GM23338 (cell line): ENCODE results near the gene SKOR1. TPM values are rescaled to one million over a fixed set of nuclear protein-coding genes. Genes with fewer than 3 reads are reported as not detected.

ENCODE experiments used
- ATAC-seq: fragments of 200-7000 bp; cut with Tn5 transposase; 3 replicates; pipeline ENCODE4 v1.9.1; 2020
- DNase-seq: peaks from one replicate; pipeline ENCODE4 v3.0.0-alpha.2; 2015; ENCODE audit warnings: low spot score
- H2AFZ ChIP-seq: fragments of 200-600 bp; sonication (generic); 2 replicates; pipeline ENCODE4 v1.8.0; 2016; ENCODE audit warnings: antibody characterized with exemption, mild to moderate bottlenecking, moderate library complexity
- H3F3A ChIP-seq: fragments of 200-600 bp; sonication (generic); replicated peaks from 2 replicates; pipeline ENCODE4 v1.8.0; 2017; ENCODE audit warnings: antibody characterized with exemption, mixed run types, low read depth
- H3K27ac ChIP-seq: fragments of 200-600 bp; sonication (generic); 2 replicates; pipeline ENCODE4 v1.6.1; 2016; ENCODE audit warnings: low read depth
- H3K27me3 ChIP-seq: fragments of 200-600 bp; sonication (generic); 2 replicates; pipeline ENCODE4 v1.8.0; 2016; ENCODE audit warnings: mild to moderate bottlenecking, mixed run types, moderate library complexity; ENCODE audit not compliant: insufficient read depth
- H3K36me3 ChIP-seq: fragments of 200-600 bp; sonication (generic); 2 replicates; pipeline ENCODE4 v1.8.0; 2016; ENCODE audit warnings: mild to moderate bottlenecking; ENCODE audit not compliant: insufficient read depth
- H3K4me1 ChIP-seq: fragments of 200-600 bp; sonication (generic); 2 replicates; pipeline ENCODE4 v1.8.0; 2016; ENCODE audit warnings: mild to moderate bottlenecking, moderate library complexity; ENCODE audit not compliant: insufficient read depth
- H3K4me2 ChIP-seq: fragments of 200-600 bp; sonication (generic); 2 replicates; pipeline ENCODE4 v1.7.1; 2017; ENCODE audit warnings: mixed run types
- H3K4me3 ChIP-seq: fragments of 200-600 bp; sonication (generic); 2 replicates; pipeline ENCODE4 v1.6.1; 2016; ENCODE audit warnings: mixed run types
- H3K79me2 ChIP-seq: fragments of 200-600 bp; sonication (generic); replicated peaks from 2 replicates; pipeline ENCODE4 v1.8.0; 2017; ENCODE audit warnings: mild to moderate bottlenecking; ENCODE audit not compliant: insufficient read depth
- H3K9me2 ChIP-seq: fragments of 200-600 bp; sonication (generic); 2 replicates; pipeline ENCODE4 v1.8.0; 2017; ENCODE audit not compliant: insufficient read depth
- H4K20me1 ChIP-seq: fragments of 200-600 bp; sonication (generic); replicated peaks from 2 replicates; pipeline ENCODE4 v1.8.0; 2017; ENCODE audit warnings: mild to moderate bottlenecking; ENCODE audit not compliant: insufficient read depth
- H3K27ac Mint-ChIP-seq: 2 replicates; pipeline ENCODE4 v1.8.0; 2020; ENCODE audit warnings: inconsistent platforms, mild to moderate bottlenecking, moderate library complexity, mixed read lengths
- H3K27me3 Mint-ChIP-seq: 3 replicates; pipeline ENCODE4 v1.8.0; 2022; ENCODE audit warnings: low read depth, mild to moderate bottlenecking, moderate library complexity, mixed read lengths, inconsistent platforms; ENCODE audit not compliant: insufficient read depth, poor library complexity
- H3K36me3 Mint-ChIP-seq: 3 replicates; pipeline ENCODE4 v1.8.0; 2021; ENCODE audit warnings: low read depth, mild to moderate bottlenecking, inconsistent platforms, moderate library complexity, mixed read lengths
- H3K4me1 Mint-ChIP-seq: 3 replicates; pipeline ENCODE4 v1.8.0; 2020; ENCODE audit warnings: mild to moderate bottlenecking, inconsistent platforms, mixed read lengths
- H3K4me3 Mint-ChIP-seq: 3 replicates; pipeline ENCODE4 v1.8.0; 2021; ENCODE audit warnings: moderate library complexity, mild to moderate bottlenecking, inconsistent platforms, mixed read lengths
- H3K9me3 Mint-ChIP-seq: 3 replicates; pipeline ENCODE4 v1.8.0; 2020; ENCODE audit warnings: moderate library complexity, mild to moderate bottlenecking, inconsistent platforms, mixed read lengths
- EZH2 ChIP-seq: fragments of 200-600 bp; sonication (generic); IDR thresholded peaks from one replicate; pipeline ENCODE4 v1.8.0; 2017; ENCODE audit warnings: antibody characterized with exemption, mild to moderate bottlenecking, low read depth; ENCODE audit not compliant: unreplicated experiment
- EZH2phosphoT487 ChIP-seq: fragments of 200-600 bp; sonication (generic); IDR thresholded peaks from one replicate; pipeline ENCODE4 v1.8.1; 2018; ENCODE audit warnings: antibody characterized with exemption; ENCODE audit not compliant: unreplicated experiment
- JUNB ChIP-seq: IDR thresholded peaks from one replicate; pipeline ENCODE4 v1.6.1; 2016; ENCODE audit warnings: antibody characterized with exemption; ENCODE audit not compliant: unreplicated experiment
- NANOG ChIP-seq: IDR thresholded peaks from 2 replicates; pipeline ENCODE4 v1.6.1; 2016; ENCODE audit warnings: antibody characterized with exemption, borderline replicate concordance
- POLR2AphosphoS5 ChIP-seq: IDR thresholded peaks from 2 replicates; pipeline ENCODE4 v1.6.1; 2016; ENCODE audit warnings: antibody characterized with exemption, low read depth
- ZNF331 ChIP-seq: fragments of 250-450 bp; sonication (Bioruptor Pico); IDR thresholded peaks from 2 replicates; pipeline ENCODE4 v1.5.0; 2020; ENCODE audit warnings: low read depth, mild to moderate bottlenecking, moderate library complexity
- polyA plus RNA-seq: library from polyadenylated mRNA; unstranded; fragments of >200 nt; fragmentation: Nextera tagmentation; extraction: Ambion mirVana; gene quantifications from 2 replicates; pipeline ENCODE4 v1.2.1, GENCODE V29; 2016
- total RNA-seq: library from RNA; depleted of rRNA; stranded (reverse); fragments of >200 nt; shearing (Covaris generic); gene quantifications from 2 replicates; pipeline ENCODE4 v1.2.3, GENCODE V29; 2014

Gene SKOR1
- total and polyA plus RNA-seq, 2 experiments from 2014 or later: 0.17 TPM; not detected in 1

- H3K4me3 Mint-ChIP-seq: peak overlapping the region; percentile 58
- H3K4me1 ChIP-seq: peaks cover 53% of the 10 kb centered on the region
- H3K9me2 ChIP-seq: no peaks in the 10 kb centered on the region
- peak overlapping the region; percentile 77 for H3K4me2 ChIP-seq
- H3K27ac Mint-ChIP-seq: no peak overlapping the region
- H3K27me3 Mint-ChIP-seq: peaks cover 86% of the 10 kb centered on the region
- peaks cover 5% of the 10 kb centered on the region for H4K20me1 ChIP-seq
- ATAC-seq (peak; percentile 1; the same call in 2 of the 3 replicates), DNase-seq (peak; percentile 64)
- H3K27ac ChIP-seq: no peak overlapping the region
- peaks cover 100% of the 10 kb centered on the region for H3K27me3 ChIP-seq
- H3K9me3 Mint-ChIP-seq: peaks cover 14% of the 10 kb centered on the region
- H3K4me1 Mint-ChIP-seq: peaks cover 50% of the 10 kb centered on the region
- peaks cover 6% of the 10 kb centered on the region; the same call in 1 of the 3 replicates for H3K36me3 Mint-ChIP-seq
- peak overlapping the region; percentile 52 for H2AFZ ChIP-seq
- TF ChIP-seq EZH2phosphoT487 (peak; percentile 99), JUNB (no peak), POLR2AphosphoS5 (no peak), ZNF331 (CRISPR knock-in tag) (no peak), EZH2 (peak; percentile 94)
- peak overlapping the region; percentile 53 for H3K4me3 ChIP-seq
- no peaks in the 10 kb centered on the region for H3K79me2 ChIP-seq
- peaks cover 25% of the 10 kb centered on the region for H3F3A ChIP-seq
- no peaks in the 10 kb centered on the region for H3K36me3 ChIP-seq
These were observed 790 bp downstream of the SKOR1 start for GRCh38 chr15:67825881-67826716.

- H2AFZ ChIP-seq: no peak overlapping the region
- Mint-ChIP-seq H3K4me1 (peaks cover 42% of the 10 kb centered on the region), H3K27me3 (peaks cover 86% of the 10 kb centered on the region), H3K4me3 (no peak overlapping the region), H3K9me3 (peaks cover 14% of the 10 kb centered on the region), H3K27ac (no peak overlapping the region), H3K36me3 (peaks cover 6% of the 10 kb centered on the region; the same call in 1 of the 3 replicates)
- H3K4me1 ChIP-seq: peaks cover 45% of the 10 kb centered on the region
- peak; percentile 93 for TF ChIP-seq EZH2
- TF ChIP-seq NANOG: no peak
- peak overlapping the region; percentile 77; the same call in 1 of the 2 replicates for H3K4me2 ChIP-seq
- H3K27ac ChIP-seq: no peak overlapping the region
- peak; percentile 45 for DNase-seq
- peaks cover 29% of the 10 kb centered on the region for H3F3A ChIP-seq
- H3K27me3 ChIP-seq: peaks cover 100% of the 10 kb centered on the region
- ATAC-seq: peak; percentile 0; the same call in 2 of the 3 replicates
- peaks cover 5% of the 10 kb centered on the region for H4K20me1 ChIP-seq
- no peaks in the 10 kb centered on the region for H3K79me2 ChIP-seq
- no peaks in the 10 kb centered on the region for H3K36me3 ChIP-seq
- no peaks in the 10 kb centered on the region for H3K9me2 ChIP-seq
- H3K4me3 ChIP-seq: peak overlapping the region; percentile 53; the same call in 1 of the 2 replicates
These were observed 1.6 kb downstream of the SKOR1 start for GRCh38 chr15:67826717-67827561.
